GM12875 (cell line): Measurements from ENCODE around the gene AGK.

Experiments used
- H3K4me3 ChIP-seq: one replicate; pipeline ENCODE4 v1.5.1; 2011; ENCODE audit warnings: low read depth, low read length, control low read depth
- TF ChIP-seq, protein P1 (sequence below): IDR thresholded peaks from 2 replicates; pipeline ENCODE4 v1.5.1; 2011; ENCODE audit warnings: low read depth, mild to moderate bottlenecking, control low read depth, inconsistent platforms, low read length, moderate library complexity, borderline replicate concordance; ENCODE audit not compliant: insufficient read depth

AGK gene

DNA sequence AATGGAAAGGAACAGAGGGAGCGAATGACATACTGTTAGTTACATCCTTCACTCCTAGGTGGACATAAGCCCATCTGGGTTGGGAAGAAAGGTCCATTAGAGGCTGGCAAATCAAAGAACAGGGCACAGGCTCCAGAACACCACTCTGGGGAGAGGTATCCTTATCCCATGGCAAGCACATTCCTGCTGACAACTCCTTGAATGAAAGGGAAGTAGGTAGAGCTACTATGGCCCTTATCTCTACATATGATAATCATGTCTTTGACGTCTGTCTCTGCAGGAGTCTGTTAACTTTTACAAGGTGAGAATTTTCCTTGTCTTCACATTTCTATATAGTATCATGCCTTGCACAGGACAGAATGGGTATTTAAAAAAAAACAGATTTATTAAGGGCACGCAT lies 140.3 kb downstream of the AGK start:
- no peak overlapping the region for H3K4me3 ChIP-seq
- TF ChIP-seq, protein P1, sequence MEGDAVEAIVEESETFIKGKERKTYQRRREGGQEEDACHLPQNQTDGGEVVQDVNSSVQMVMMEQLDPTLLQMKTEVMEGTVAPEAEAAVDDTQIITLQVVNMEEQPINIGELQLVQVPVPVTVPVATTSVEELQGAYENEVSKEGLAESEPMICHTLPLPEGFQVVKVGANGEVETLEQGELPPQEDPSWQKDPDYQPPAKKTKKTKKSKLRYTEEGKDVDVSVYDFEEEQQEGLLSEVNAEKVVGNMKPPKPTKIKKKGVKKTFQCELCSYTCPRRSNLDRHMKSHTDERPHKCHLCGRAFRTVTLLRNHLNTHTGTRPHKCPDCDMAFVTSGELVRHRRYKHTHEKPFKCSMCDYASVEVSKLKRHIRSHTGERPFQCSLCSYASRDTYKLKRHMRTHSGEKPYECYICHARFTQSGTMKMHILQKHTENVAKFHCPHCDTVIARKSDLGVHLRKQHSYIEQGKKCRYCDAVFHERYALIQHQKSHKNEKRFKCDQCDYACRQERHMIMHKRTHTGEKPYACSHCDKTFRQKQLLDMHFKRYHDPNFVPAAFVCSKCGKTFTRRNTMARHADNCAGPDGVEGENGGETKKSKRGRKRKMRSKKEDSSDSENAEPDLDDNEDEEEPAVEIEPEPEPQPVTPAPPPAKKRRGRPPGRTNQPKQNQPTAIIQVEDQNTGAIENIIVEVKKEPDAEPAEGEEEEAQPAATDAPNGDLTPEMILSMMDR: no peak

DNA sequence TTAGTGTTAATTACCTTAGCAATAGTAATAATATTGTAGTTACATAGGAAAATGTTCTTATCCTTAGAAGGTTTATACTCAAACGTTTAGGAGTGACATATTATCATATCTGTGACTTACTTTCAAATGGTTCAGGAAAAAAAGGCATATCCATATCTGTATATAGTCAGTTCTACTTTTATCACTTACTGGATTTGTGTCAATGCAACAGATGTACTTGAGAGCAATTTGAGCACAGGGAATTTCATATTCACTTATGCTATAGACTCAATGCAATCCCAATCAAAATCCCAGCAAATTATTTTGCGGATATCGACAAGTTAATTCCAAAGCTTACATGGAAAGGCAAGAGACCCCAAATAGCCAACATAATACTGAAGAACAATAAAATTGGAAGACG lies 140.8 kb downstream of the AGK start:
- TF ChIP-seq, protein P1: no peak
- no peak overlapping the region for H3K4me3 ChIP-seq

DNA sequence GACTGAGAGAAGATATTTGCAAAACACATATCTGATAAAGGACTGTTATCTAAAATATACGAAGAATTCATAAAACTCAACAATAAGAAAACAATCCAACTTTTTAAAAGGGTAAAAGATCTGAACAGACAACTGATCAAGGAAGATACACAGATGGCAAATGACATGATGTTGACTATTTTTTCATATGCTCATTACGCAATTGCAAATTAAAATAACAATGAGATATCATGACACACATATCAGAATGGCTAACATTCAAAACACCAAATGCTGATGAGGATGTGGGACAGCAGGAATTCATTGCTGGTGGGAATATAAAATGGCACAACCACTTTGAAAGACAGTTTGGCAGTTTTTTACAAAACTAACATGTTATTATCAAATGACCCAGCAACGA lies 141.9 kb downstream of the AGK start:
- TF ChIP-seq, protein P1: no peak
- no peak overlapping the region for H3K4me3 ChIP-seq

DNA sequence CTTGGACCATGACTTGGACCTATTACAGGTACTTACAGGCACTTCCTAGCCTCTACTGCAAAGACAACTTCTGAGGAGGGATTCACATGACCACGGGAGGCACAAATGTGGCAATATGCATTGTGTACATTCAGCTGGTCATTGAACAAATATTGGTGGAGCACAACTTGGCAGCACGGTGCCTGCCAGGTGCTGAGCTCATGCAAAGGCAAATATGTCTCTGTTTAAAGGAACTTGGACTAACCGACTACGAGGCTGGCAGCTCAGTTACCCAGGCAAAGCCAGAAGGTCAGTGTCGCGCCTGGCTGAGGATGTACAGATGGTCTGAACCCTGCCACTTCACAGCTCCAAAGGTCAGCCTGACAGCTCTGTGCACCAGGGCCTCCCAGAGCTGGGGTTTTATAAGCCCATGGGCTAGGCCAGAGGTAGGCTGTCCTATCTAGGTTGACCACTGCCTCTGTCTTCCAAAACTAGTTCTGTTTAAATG lies 144.6 kb downstream of the AGK start:
- TF ChIP-seq, protein P1: no peak
- H3K4me3 ChIP-seq: no peak overlapping the region

DNA sequence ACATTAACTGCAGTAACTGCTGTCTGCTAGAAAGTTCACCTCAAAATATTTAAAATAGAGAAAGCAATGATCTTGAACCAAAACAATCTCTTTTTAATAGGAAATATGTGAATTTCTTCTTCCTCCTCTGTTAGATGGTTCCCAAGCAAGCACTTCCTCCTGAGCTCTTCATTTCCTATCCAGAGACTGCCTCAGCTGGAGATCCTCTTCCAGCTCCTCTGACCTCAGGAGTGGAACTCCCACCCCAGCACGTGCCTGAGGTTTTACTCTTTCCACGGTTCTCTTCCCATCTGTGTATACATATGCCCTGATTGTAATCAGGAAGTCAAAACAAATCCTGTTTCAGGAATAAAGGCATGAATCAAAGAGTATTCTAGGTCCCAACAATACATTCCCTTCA lies 145.1 kb downstream of the AGK start:
- TF ChIP-seq, protein P1: no peak
- H3K4me3 ChIP-seq: no peak overlapping the region

DNA sequence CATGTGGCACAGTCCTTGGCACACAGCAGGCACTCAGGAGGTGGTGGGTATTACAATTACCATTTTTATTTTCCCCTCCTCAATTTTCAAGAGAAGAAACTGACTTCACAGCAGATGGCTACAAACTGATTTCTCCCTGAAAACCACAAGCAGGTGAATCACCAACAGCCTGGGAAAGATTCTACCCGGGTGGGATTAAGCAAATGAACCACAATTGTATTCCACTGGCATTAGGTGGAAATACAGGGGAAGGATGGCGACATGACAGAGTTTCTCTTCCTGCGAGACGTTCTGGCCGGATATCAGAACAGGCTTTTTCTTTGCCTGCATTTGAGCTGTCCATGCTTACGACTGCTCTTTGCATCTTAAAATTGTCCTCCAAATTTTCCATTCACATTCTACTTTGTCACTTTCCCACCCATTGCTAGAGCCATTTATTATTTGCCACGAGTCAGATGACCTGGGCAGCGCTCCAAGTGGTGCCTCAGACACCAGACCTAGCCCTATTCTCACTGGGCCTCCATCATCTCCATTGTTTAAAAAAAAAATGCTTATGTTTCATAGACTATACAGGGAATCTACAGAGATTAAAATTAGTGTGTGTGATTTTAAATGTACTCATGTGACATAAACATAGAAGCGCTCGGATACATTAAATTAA lies 146.1 kb downstream of the AGK start:
- no peak overlapping the region for H3K4me3 ChIP-seq
- TF ChIP-seq, protein P1: no peak

DNA sequence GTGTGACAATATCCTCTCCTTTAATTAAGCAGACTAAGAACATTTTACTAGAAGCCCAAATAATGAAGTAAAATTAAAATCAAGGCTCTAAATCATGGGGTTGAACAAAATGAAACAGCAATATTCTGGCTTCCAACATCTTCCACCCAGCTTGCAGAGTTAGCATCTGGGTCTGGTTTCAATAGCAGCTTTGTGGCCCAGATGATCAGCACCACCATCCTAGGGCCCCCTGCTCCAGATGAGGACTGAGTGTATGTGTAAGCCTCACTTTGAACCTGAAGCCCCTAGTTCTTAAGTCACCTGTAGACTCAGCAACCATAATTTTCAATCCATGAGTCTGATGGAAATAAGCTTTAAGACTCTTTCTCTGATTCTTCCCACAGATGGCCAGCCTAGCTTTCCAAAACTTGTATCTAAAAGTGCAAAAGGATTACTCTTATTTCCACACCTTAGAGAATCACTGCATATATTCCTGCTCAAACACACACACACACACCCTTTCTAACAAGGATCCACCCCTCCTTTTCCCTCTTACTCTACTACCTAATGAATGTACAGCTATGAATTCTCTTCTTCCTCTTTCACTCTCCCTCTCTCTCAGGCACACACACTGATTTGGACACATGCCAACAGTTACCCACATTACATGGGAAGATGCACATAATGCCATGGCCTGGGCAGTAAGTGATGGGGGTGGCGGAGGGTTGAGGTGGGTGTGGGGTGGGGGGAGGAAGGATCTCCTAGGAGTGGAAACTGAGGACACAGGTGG lies 147.2 kb downstream of the AGK start:
- H3K4me3 ChIP-seq: no peak overlapping the region
- TF ChIP-seq, protein P1: no peak
